Suppressor macrophage treated with lipopolysaccharide for 4 hours (primary cell): ENCODE data around the gene SYVN1.
A peak's percentile ranks its signal among the peaks of the same experiment; 100 is the strongest.
"Not testable (repeated sequence)": the region's sequence is repeated elsewhere in the genome, so short reads cannot be mapped to it uniquely, and the experiment has no call there.

Source experiments
- DNase-seq: peaks from one replicate; pipeline ENCODE4 v3.0.0-alpha.2; 2020

SYVN1 gene

GRCh38 chr11:65150509-65151299 lies 16.4 kb upstream of the SYVN1 start:
- peak; percentile 93 for DNase-seq

DNA sequence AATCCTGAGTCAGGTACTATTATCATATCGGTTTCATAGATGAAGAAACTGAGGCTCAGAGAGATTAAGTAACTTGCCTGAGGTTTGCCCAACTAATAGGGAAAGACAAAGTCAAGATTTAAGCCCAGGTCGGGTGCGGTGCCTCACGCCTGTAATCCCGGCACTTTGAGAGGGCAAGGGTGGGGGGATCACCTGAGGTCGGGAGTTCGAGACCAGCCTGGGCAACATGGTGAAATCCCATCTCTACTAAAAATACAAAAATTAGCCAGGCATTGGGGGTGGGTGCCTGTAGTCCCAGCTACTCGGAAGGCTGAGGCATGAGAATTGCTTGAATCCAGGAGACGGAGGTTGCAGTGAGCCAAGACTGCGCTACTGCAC lies 15.8 kb upstream of the SYVN1 start:
- DNase-seq = not testable (repeated sequence)

- DNase-seq = no peak
These were observed 14.3 kb upstream of the SYVN1 start for GRCh38 chr11:65148657-65149056.

DNA sequence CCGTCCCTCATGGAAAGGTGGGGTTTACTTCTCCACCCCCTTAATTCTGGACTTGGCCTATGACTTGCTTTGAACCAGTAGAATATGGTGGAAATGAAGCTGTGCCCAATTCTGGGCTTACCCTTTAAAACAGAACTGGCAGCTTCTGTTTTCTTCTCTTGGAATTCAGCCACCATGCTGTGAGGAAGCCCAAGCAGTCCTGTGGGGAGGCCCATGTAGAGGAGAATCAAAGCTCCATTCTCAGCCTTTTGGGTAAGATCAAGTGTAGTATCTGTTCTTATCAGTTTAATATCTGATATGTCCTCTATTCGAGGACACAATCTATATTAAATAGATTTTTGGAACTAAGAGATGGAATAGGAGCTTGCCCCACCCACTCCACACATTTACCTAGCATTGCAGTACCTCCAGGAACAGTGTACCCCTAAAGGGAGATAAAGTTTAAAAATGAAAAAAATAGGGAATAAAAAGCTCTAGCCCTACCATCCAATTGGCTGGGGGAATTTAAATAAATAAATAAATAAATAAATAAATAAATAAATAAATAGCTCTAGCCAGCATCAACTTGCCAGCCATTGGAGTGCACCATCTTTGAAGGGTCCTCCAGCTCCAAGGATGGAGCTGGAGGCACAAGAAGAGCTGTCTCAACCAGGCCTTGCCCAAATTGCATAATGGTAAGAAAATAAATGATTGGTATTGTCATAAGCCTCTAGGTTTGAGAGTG lies 13.2 kb upstream of the SYVN1 start:
- no peak for DNase-seq

GRCh38 chr11:65141896-65142494 lies 7.7 kb upstream of the SYVN1 start:
- no peak for DNase-seq

- DNase-seq = no peak
These were observed 2.3 kb upstream of the SYVN1 start for GRCh38 chr11:65136515-65137096.

DNA sequence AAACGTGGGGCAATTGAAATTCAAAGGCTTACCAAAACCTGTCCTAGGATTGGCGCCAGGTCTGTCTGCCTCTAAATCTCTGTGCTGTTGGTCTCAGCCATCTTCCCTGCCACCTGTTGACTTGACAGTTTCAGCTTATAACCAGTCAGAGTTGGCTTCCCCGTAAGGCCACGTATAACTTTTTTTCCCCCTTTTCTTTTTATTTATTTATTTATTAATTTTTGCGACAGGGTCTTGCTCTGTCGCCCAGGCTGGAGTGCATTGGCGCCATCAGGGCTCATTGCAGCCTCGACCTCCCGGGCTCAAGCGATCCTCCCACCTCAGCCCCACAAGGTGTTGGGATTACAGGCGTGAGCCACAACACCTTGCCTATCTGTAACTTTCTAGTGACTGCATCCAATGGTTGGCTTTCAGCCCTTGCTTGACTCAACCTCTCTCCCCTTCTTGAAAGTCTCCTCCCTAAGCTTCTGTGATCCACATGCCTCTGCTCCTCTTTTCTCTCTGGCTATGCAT lies 1.4 kb upstream of the SYVN1 start:
- no peak for DNase-seq

- peak; percentile 94 for DNase-seq
These were observed 773 bp upstream of the SYVN1 start for GRCh38 chr11:65134952-65135632.

- DNase-seq = no peak
These were observed 595 bp downstream of the SYVN1 start for GRCh38 chr11:65133724-65134123.

DNA sequence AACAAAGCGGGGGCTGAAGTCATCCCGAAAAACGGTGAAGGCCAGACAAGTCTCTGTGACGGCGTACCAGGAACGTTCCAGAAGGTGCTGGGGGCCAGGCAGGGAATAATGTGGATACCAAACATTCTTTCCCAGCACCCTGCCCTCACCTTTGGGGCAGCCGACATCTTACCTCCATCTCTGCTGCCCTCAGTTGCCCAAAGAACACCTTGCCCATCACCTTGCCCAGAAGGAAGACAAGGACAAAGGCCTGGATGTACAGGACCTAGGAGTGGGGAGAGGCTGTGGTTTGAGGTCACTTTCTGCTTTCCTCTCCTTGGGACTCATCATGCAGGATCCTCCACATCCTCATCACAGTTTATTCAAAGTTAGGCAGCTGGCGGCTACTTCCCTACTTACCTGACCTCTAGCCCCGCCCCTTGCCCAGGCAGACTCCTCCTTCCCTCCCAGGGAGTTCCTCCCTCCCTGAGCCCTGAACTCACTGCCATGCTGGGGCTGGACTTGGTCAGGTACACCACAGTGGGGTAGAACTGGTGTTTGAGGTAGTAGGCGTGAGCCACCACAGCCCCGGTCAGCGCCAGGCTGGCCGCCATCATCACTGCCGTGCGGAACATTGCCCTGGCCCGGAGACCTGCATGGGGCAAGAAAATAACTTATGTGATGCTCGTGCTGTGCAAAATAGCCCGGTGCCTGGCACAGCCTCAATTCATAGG lies 1.2 kb downstream of the SYVN1 start:
- DNase-seq = peak; percentile 28

- no peak for DNase-seq
These were observed 1.9 kb downstream of the SYVN1 start for GRCh38 chr11:65132238-65132987.

- DNase-seq = no peak
These were observed 2.5 kb downstream of the SYVN1 start for GRCh38 chr11:65131895-65132237.

- no peak for DNase-seq
These were observed 2.9 kb downstream of the SYVN1 start for GRCh38 chr11:65131417-65131776.

GRCh38 chr11:65130631-65131416 lies 3.5 kb downstream of the SYVN1 start:
- no peak for DNase-seq

DNA sequence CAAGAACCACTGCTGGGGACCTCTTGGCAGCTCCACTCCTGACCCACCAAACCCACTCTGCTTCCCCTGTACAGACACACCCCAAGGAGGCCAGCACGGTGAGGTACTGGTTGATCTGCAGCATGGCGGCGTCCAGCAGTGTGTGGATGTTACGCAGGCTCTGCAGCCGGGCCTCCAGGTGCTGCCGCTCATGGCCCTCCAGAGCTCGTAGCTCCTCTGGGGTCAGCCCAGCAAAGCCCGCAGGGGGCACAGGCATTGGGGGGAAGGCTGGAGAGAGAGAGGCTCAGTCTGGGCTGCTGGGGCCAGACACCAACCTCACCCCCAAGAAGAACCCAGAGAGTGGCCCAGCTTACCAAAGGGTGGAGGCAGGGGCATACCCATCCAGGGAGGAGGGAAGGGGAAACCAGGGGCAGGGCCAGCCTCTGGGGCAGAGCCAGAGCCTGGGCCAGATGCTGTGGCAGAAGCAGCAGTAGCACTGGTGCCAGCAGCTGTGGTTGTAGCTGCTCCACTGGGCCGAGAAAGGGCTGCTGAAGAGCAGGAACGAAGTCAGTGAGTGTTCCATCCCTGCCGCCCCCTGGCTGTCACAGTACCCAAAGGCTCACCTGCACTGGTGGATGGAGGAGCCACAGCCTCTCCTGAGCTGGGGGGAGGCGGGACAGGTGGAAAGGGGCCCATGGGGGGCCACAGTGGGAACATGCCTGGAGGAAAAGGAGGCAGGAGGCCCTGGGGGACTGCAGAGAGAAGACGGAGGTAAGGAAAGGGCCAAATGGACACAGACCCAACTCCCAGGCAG lies 4.5 kb downstream of the SYVN1 start:
- DNase-seq = no peak

DNA sequence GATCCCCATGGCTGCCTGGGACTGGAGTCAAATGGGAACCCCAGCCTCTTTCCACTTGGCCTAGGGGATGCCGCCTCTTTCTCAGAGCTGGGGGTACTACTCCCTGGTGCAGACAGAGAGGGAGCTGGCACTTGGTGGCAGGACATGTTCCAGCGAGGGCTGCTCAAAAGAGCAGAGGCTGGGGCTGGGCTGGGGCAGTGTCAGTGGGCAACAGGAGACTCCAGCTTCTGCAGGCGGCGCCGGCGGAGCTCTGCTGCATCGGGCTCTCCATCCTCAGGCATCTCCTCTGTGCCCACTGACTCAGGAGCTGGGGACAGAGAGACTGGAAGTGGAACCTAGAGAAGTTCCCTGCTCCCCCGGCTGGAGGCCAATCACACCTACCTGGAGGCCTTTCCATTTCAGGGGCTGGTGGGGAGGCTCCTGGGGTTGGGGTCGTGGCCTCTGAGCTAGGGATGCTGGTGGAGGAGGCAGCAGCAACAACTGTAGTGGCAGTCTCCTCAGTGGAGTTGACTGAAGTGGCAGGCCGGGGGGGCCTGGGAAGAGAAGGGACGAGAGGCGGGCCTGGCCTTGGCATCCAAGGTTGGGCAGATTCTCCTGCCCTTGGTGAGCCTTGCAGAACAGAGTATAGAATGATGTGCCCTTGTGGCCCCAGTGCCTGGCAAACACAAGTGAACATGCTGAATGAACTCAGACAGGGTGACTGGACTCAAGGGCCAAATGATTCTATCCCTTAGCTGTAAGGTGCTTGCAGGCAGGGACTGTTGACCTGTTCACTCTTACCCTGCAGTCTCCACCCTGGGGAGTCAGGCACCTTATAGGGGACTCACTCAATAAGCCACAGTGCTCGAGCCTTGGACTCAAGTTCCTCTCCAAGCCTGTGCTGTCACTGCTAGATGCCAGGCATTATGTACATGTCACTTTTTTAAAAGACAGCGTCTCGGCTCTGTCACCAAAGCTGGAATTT lies 5.9 kb downstream of the SYVN1 start:
- no peak for DNase-seq

DNA sequence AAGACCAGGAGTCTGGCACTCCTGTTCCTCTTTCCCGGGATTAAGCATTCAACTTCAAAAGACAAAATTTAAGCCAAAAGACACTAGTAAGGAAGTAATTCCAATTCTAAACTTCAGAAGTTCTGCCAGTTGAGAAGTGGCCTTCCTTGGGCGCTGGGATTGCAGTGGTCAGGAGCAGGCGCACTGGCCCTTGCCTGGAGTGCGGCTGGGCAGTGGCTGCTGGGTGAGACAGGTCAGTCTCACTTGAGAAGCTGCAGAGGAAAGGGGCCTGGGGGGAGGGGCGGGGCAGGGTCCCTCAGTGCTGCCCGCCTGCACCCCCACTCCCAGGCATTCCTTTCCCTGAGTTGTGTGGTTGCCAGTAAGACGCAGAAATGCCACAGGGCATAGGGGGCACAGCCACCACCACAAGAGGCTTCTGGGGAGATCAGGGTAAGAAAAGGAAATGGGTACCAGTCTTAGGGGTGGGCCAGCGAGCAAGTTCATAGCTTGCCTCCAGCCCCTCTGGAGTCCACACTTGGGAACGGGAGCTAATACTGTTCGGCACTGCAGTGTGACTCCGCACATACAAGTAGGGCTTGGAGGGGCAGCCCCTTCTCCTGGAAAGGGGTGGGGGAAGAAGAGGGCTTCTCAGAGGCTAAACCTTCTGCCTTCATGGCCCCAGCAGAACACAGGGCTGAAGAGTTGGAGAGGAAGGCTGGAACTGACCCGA lies 6.7 kb downstream of the SYVN1 start:
- DNase-seq = no peak
